Thyroid gland (tissue), 4 donors: ENCODE results near the gene ZNF554.

ENCODE experiments used
- POLR2A ChIP-seq, 2 donors: fragments of 450-650 bp; IDR thresholded peaks; one replicate each; pipeline ENCODE4 v1.6.1; 2017; ENCODE audit warnings: antibody characterized with exemption in 2 of 2, mild to moderate bottlenecking in 2 of 2, moderate library complexity in 1 of 2
- TF ChIP-seq, protein P1 (sequence below), 6 experiments: fragments of 200-600 bp in 3 of 6; fragments of 450-650 bp in 3 of 6; sonication (generic) in 3 of 6; IDR thresholded peaks; one replicate each; pipeline ENCODE4 v1.5.1; 2016 to 2019; ENCODE audit warnings: antibody characterized with exemption in 6 of 6, mild to moderate bottlenecking in 2 of 6, inconsistent platforms in 1 of 6, moderate library complexity in 1 of 6

GRCh38 chr19:2798158-2798685 is 21.4 kb upstream of the ZNF554 start:
- TF ChIP-seq POLR2A (IDR thresholded peaks at IDR 0.05) = no peak
- TF ChIP-seq, protein P1, sequence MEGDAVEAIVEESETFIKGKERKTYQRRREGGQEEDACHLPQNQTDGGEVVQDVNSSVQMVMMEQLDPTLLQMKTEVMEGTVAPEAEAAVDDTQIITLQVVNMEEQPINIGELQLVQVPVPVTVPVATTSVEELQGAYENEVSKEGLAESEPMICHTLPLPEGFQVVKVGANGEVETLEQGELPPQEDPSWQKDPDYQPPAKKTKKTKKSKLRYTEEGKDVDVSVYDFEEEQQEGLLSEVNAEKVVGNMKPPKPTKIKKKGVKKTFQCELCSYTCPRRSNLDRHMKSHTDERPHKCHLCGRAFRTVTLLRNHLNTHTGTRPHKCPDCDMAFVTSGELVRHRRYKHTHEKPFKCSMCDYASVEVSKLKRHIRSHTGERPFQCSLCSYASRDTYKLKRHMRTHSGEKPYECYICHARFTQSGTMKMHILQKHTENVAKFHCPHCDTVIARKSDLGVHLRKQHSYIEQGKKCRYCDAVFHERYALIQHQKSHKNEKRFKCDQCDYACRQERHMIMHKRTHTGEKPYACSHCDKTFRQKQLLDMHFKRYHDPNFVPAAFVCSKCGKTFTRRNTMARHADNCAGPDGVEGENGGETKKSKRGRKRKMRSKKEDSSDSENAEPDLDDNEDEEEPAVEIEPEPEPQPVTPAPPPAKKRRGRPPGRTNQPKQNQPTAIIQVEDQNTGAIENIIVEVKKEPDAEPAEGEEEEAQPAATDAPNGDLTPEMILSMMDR (IDR thresholded peaks at IDR 0.05) = no peak
